A673 (cell line): Measurements from ENCODE around the gene TRIP12.

ENCODE experiments used
- CTCF ChIP-seq: fragments of 300-800, 200-600 bp; sonication (generic); conservative IDR thresholded peaks from 2 replicates; pipeline ENCODE4 v1.5.1; 2017; ENCODE audit warnings: low read depth, mild to moderate bottlenecking, antibody characterized with exemption, low read length, moderate library complexity, mixed read lengths
- EZH2 ChIP-seq: fragments of 200-600 bp; sonication (generic); IDR thresholded peaks from 2 replicates; pipeline ENCODE4 v1.6.1; 2017; ENCODE audit warnings: borderline replicate concordance, low read depth, mild to moderate bottlenecking, mixed read lengths, antibody characterized with exemption, low read length; ENCODE audit not compliant: poor library complexity, severe bottlenecking

GRCh38 chr2:229925201-229925600 is 3.4 kb upstream of the TRIP12 start:
- TF ChIP-seq CTCF = no peak
- no peak for TF ChIP-seq EZH2
